RWPE1 (cell line): ENCODE results near the gene BTBD9.

Experiments used
- CTCF ChIA-PET: fragments of 350-600 bp; sonication (Branson Sonifier 250); formaldehyde crosslinking; extraction: SDS; loops from one replicate; lab custom pipeline; 2021; lab: Yijun Ruan, JAX
- POLR2A ChIA-PET: fragments of 400-600 bp; formaldehyde crosslinking; extraction: SDS; loops from one replicate; lab custom pipeline; 2020; ENCODE audit warnings: antibody characterized with exemption; ENCODE audit not compliant: low non-redundant PET; lab: Yijun Ruan, JAX
- DNase-seq: peaks from one replicate; pipeline ENCODE4 v3.0.0; 2012; ENCODE audit warnings: low spot score
- H3K27ac ChIP-seq: fragments of 450-650 bp; 2 replicates; pipeline ENCODE4 v1.5.1; 2017
- CTCF ChIP-seq: fragments of 450-650 bp; conservative IDR thresholded peaks from 2 replicates; pipeline ENCODE4 v1.5.1; 2017; ENCODE audit warnings: low read depth, mild to moderate bottlenecking

The BTBD9 gene

GRCh38 chr6:38378801-38379200, 260.9 kb downstream of the BTBD9 start:
- ChIA-PET POLR2A (no interaction called here), CTCF (interaction anchor here (0.6 kb wide), 1 partner anchor 72 kb away, joined by 5 read pairs; no protein-coding TSS in a partner anchor)
- DNase-seq: no peak

GRCh38 chr6:38375937-38376336, 263.8 kb downstream of the BTBD9 start:
- no peak for TF ChIP-seq CTCF
- ChIA-PET CTCF (interaction anchor here (0.7 kb wide), 1 partner anchor 118 kb away, joined by 3 read pairs; no protein-coding TSS in a partner anchor), POLR2A (no interaction called here)
- DNase-seq: no peak
- no peak overlapping the region for H3K27ac ChIP-seq

More at GRCh38 chr6:38378801-38379200, 260.9 kb downstream of the BTBD9 start:
- no peak overlapping the region for H3K27ac ChIP-seq
- TF ChIP-seq CTCF: no peak

GRCh38 chr6:38375341-38375740, 264.4 kb downstream of the BTBD9 start:
- no peak overlapping the region for H3K27ac ChIP-seq
- no peak for TF ChIP-seq CTCF
- DNase-seq: no peak
- CTCF ChIA-PET: no interaction called here
- POLR2A ChIA-PET: no interaction called here

- POLR2A ChIA-PET: no interaction called here
- no peak for DNase-seq
- CTCF ChIA-PET: no interaction called here
Measured at GRCh38 chr6:38371881-38372280, 267.8 kb downstream of the BTBD9 start.

GRCh38 chr6:38370653-38371601, 268.8 kb downstream of the BTBD9 start:
- no peak overlapping the region for H3K27ac ChIP-seq
- no peak for TF ChIP-seq CTCF
- ChIA-PET CTCF (interaction anchor here (0.6 kb wide), 1 partner anchor 117 kb away, joined by 3 read pairs; no protein-coding TSS in a partner anchor), POLR2A (no interaction called here)
- no peak for DNase-seq

More at GRCh38 chr6:38371881-38372280, 267.8 kb downstream of the BTBD9 start:
- no peak overlapping the region for H3K27ac ChIP-seq
- TF ChIP-seq CTCF: no peak

GRCh38 chr6:38367231-38367630, 272.5 kb downstream of the BTBD9 start:
- no peak for TF ChIP-seq CTCF
- ChIA-PET POLR2A (no interaction called here), CTCF (no interaction called here)
- no peak for DNase-seq
- H3K27ac ChIP-seq: no peak overlapping the region
